IPS-18a (cell line): ENCODE results near the gene MRPL19.
"Not testable (repeated sequence)": the region's sequence is repeated elsewhere in the genome, so short reads cannot be mapped to it uniquely, and the experiment has no call there.

Experiments used
- H3K27ac ChIP-seq: one replicate; pipeline ENCODE4 v1.5.1; 2013; ENCODE audit warnings: low read length
- H3K27me3 ChIP-seq: one replicate; pipeline ENCODE4 v1.6.1; 2013; ENCODE audit warnings: mild to moderate bottlenecking, low read length; ENCODE audit not compliant: control insufficient read depth, insufficient read depth
- H3K36me3 ChIP-seq: one replicate; pipeline ENCODE4 v1.6.1; 2013; ENCODE audit warnings: low read depth, low read length; ENCODE audit not compliant: control insufficient read depth
- H3K4me1 ChIP-seq: one replicate; pipeline ENCODE4 v1.6.1; 2013; ENCODE audit warnings: low read depth, low read length; ENCODE audit not compliant: control insufficient read depth
- H3K4me3 ChIP-seq: one replicate; pipeline ENCODE4 v1.5.1; 2013; ENCODE audit warnings: low read length
- H3K9ac ChIP-seq: one replicate; pipeline ENCODE4 v1.6.1; 2013; ENCODE audit warnings: mild to moderate bottlenecking, low read length, moderate library complexity
- H3K9me3 ChIP-seq: one replicate; pipeline ENCODE4 v1.6.1; 2013; ENCODE audit warnings: low read depth, low read length; ENCODE audit not compliant: control insufficient read depth

MRPL19 gene

DNA sequence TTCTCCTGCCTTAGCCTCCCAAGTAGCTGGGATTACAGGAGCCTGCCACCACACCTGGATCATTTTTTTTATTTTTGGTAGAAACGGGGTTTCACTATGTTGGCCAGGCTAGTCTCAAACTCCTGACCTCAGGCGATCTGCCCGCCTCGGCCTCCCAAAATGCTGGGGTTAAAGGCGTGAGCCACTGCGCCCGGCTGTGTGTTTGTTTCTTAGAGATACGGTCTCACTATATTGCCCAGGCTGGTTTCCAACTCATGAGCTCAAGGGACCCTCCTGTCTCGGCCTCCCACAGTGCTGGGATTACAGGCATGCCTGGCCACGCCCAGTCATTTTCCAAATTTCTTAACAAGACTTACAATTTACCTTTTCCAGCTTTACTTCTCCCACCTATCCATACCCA, 940 bp upstream of the MRPL19 start:
- Histone ChIP-seq H3K27me3 (no peaks in the 10 kb centered on the region), H3K4me1 (peaks cover 4% of the 10 kb centered on the region), H3K9me3 (no peaks in the 10 kb centered on the region), H3K9ac (no peak overlapping the region), H3K4me3 (no peak overlapping the region), H3K27ac (no peak overlapping the region), H3K36me3 (peaks cover 19% of the 10 kb centered on the region)

DNA sequence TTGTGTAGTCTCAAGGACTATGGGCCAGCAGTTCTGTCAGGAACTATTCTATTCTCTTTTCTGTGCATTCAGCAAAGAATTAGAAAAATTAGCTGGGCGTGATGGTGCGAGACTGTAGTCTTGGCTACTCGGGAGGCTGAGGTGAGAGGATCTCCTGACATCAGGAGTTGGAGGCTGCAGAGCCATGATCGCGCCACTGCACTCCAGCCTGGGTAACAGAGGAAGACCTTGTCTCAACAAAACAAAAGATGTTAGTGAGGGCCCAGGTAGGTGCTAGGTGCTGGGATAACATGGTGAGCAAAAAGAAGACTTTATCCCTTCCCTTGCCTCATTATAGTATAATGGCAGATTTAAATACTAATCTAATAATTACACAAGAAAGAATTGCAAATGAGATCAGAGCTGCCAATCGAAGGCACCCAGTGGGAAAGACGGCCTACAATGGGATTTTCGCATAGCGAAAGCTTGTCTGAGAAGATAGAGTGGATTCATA, 447 bp upstream of the MRPL19 start:
- H3K27ac ChIP-seq: peak overlapping the region; percentile 77
- no peaks in the 10 kb centered on the region for H3K9me3 ChIP-seq
- H3K4me1 ChIP-seq: peaks cover 4% of the 10 kb centered on the region
- H3K36me3 ChIP-seq: peaks cover 24% of the 10 kb centered on the region
- H3K9ac ChIP-seq: peak overlapping the region; percentile 96
- no peaks in the 10 kb centered on the region for H3K27me3 ChIP-seq
- peak overlapping the region; percentile 96 for H3K4me3 ChIP-seq

DNA sequence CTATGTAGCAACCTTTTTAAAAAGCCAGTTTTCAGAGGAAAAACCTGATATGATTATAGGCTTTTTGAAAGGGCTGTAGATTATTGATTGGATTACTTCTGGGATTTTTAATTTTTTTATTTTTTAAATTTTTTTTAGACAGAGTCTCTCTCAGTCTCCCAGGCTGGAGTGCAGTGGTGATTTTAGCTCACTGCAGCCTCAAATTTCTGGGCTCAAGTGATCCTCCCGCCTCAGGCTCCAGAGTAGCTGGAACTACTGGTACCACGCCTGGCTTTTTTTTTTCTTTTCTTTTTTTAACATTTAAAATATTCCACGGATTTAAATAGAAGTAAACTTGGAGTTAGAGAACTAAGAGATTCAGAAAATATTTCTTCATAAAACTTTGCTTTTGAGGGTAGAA, 1.2 kb downstream of the MRPL19 start:
- H3K27me3 ChIP-seq: no peaks in the 10 kb centered on the region
- H3K27ac ChIP-seq: peak overlapping the region; percentile 78
- H3K4me3 ChIP-seq: peak overlapping the region; percentile 96
- H3K9me3 ChIP-seq: no peaks in the 10 kb centered on the region
- peaks cover 4% of the 10 kb centered on the region for H3K4me1 ChIP-seq
- peaks cover 39% of the 10 kb centered on the region for H3K36me3 ChIP-seq
- H3K9ac ChIP-seq: peak overlapping the region; percentile 96

DNA sequence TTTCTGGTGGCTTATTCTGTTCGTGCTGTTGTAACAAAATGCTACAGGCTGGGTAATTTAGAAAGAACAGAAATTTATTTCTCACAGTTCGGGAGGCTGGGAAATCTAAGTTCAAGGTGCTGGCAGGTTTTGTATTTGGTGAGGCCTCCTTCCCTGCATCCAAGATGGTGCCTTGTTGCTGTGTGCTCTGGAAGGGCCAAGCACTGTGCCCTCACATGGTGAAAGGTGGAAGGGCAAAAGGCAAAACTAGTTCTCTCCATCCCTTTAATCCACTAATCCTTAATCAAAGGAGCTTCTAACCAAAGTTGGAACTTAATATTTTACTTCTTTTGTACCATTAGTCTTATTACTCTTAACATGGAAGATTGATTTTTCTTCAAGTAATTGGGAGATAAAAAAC, 7.4 kb downstream of the MRPL19 start:
- Histone ChIP-seq H3K9ac (no peak overlapping the region), H3K36me3 (peaks cover 89% of the 10 kb centered on the region), H3K27me3 (no peaks in the 10 kb centered on the region), H3K4me1 (no peaks in the 10 kb centered on the region), H3K9me3 (no peaks in the 10 kb centered on the region), H3K27ac (no peak overlapping the region), H3K4me3 (no peak overlapping the region)

DNA sequence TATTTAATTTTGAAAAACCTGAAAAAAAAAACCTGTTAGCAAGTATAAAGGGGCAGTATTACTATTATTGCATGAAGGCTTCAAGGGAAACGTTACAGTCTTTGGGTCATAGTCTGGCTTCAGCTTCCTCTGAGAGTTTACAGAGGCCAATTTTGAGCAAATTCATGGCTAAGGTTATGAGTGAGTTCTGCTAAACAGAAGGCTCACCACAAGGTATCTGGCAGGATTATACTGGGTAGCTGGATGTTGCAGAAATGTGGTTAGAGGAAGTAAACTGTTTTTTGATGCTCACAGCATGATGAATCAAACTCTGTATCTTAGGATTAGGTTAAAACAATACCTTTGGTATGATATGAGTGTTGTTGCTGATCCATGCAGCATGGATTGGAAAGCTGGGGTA, 9.3 kb downstream of the MRPL19 start:
- Histone ChIP-seq H3K4me3 (no peak overlapping the region), H3K9me3 (no peaks in the 10 kb centered on the region), H3K36me3 (peaks cover 80% of the 10 kb centered on the region), H3K27me3 (no peaks in the 10 kb centered on the region), H3K4me1 (no peaks in the 10 kb centered on the region), H3K27ac (no peak overlapping the region), H3K9ac (no peak overlapping the region)

DNA sequence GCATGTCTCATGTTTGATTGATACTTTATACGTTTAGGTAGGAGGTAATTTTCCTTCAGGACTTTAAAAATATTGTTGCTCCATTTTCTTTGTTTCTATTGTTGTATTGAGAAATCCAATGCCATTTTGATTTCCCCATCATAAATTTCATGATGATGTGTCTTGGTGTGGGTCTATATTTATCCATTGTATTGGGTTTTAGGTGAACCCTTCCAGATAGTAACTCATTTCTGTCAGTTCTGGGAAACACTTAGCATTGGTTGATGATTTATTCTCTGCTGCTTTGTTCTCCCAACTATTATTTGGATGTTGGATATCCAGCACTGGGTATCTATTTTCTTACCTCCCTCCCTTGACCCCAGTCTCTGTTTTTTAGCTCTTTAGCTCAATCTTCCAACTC, 10.0 kb downstream of the MRPL19 start:
- Histone ChIP-seq H3K9me3 (no peaks in the 10 kb centered on the region), H3K4me3 (no peak overlapping the region), H3K27me3 (no peaks in the 10 kb centered on the region), H3K27ac (no peak overlapping the region), H3K9ac (no peak overlapping the region), H3K36me3 (peaks cover 77% of the 10 kb centered on the region), H3K4me1 (no peaks in the 10 kb centered on the region)

DNA sequence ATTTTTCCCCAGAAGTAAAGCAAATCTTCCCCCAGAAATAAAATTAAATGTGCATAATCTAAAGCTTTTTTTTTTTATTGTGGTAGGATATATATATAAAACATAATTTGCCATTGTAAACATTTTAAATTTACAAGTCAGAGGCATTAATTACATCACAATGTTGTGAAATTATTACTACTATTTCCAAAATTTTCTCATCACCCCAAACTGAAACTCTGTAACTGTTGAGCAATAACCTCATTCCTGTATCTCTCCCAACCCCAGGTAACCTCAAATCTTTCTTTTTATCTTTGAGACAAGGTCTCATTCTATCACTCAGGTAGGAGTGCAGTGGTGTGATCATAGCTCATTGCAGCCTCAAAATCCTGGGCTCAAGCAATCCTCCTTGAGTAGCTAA, 11.2 kb downstream of the MRPL19 start:
- H3K9me3 ChIP-seq: no peaks in the 10 kb centered on the region
- H3K27me3 ChIP-seq: no peaks in the 10 kb centered on the region
- H3K4me1 ChIP-seq: no peaks in the 10 kb centered on the region
- H3K9ac ChIP-seq: no peak overlapping the region
- no peak overlapping the region for H3K4me3 ChIP-seq
- peaks cover 78% of the 10 kb centered on the region for H3K36me3 ChIP-seq
- no peak overlapping the region for H3K27ac ChIP-seq

DNA sequence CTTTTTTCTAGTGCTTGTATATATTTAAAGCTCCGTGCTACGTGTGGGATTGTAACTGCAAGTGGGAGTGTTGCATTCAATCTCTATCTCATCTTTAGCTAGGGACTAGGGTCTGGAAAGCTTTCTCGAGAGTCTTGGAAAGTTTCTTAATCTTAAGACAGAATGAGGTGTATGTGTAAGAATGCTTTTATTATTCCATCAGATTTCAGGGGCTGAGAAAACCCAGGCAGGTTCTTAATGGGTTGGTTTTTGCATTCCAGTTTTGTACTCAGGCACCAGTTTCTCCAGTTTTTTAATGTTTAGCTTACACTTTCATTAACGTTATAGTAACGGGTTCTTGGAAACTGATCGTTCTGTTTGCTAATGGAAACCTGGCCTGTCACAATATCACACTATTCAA, 20.3 kb downstream of the MRPL19 start:
- Histone ChIP-seq H3K27me3 (no peaks in the 10 kb centered on the region), H3K4me1 (peaks cover 5% of the 10 kb centered on the region), H3K9me3 (no peaks in the 10 kb centered on the region), H3K36me3 (peaks cover 36% of the 10 kb centered on the region), H3K9ac (no peak overlapping the region), H3K27ac (no peak overlapping the region), H3K4me3 (no peak overlapping the region)

DNA sequence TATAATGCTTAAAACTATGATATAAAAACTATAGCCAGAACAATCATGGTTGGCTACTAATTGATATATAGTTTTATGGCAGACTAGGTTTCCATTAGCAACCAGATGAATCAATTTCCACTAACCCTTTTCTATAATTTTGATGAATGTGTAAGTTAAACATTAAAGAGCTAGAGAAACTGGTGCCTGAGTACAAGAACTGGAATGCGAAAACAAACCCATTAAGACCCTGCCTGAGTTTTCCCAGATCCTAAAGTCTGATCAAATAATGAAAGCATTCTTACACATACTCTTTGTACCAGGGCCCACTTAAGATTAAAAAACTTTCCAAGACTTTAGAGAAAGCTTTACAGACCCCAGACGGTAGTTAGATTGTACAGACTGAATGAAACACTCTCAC, 21.3 kb downstream of the MRPL19 start:
- Histone ChIP-seq H3K4me1 (peaks cover 5% of the 10 kb centered on the region), H3K4me3 (no peak overlapping the region), H3K9me3 (no peaks in the 10 kb centered on the region), H3K27ac (no peak overlapping the region), H3K36me3 (peaks cover 32% of the 10 kb centered on the region), H3K27me3 (no peaks in the 10 kb centered on the region), H3K9ac (no peak overlapping the region)

DNA sequence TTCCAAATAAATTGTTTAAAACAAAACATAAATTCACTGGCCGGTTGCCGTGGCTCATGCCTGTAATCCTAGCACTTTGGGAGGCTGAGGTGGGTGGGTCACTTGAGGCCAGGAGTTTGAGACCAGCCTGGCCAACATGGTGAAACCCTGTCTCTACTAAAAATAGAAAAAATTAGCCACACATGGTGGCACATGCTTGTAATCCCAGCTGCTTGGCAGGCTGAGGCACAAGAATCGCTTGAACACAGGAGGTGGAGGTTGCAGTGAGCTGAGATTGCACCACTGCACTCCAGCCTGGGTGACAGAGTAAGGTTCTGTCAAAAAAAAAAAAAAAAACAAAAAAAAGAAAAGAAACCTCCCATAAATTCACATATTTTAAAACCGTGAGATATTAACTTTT, 28.8 kb downstream of the MRPL19 start:
- H3K4me3 ChIP-seq, H3K9me3 ChIP-seq, H3K27ac ChIP-seq, H3K9ac ChIP-seq, H3K27me3 ChIP-seq, H3K4me1 ChIP-seq: not testable (repeated sequence)
- peaks cover 23% of the 10 kb centered on the region for H3K36me3 ChIP-seq

DNA sequence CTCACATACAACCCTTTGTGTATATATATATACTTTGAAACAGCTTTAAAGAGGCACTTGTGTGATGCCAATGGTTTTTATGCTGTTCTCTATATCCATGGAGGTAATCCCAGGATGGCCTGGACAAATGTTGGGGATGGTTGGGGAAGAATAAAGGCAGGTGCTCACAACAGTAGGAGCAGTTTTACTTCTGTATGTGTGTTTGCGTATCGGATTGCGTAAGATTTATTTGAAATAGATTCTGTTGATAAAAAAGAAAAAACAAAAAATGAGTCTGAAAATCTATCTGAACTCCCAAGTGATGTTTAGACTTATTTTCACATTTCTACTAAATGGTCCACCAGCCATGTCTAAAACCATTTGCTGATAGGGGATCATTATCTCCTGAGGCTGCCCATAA, 29.3 kb downstream of the MRPL19 start:
- Histone ChIP-seq H3K4me1 (no peaks in the 10 kb centered on the region), H3K27me3 (no peaks in the 10 kb centered on the region), H3K36me3 (peaks cover 23% of the 10 kb centered on the region), H3K9ac (no peak overlapping the region), H3K4me3 (no peak overlapping the region), H3K9me3 (no peaks in the 10 kb centered on the region), H3K27ac (no peak overlapping the region)

DNA sequence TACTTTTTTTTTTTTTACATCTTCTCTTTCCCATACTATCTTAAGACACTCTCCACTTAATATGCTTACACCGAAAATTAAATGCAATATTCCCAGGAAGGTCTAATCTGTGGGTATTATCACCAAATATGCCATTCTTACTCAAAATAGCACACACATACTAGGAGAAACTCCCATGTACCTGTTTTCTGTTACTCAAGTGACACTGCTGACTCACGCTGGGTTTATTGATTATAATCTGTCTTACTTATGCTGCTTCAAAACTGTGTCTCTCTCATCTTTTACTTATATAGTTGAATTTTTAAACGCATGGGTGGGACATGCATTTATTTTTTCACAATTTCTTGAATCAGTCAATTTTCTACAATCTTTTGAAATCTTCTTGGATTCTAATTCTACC, 29.9 kb downstream of the MRPL19 start:
- Histone ChIP-seq H3K9me3 (no peaks in the 10 kb centered on the region), H3K27ac (no peak overlapping the region)

More for the DNA sequence above, 29.9 kb downstream of the MRPL19 start:
- no peak overlapping the region for H3K9ac ChIP-seq
- peaks cover 21% of the 10 kb centered on the region for H3K36me3 ChIP-seq
- no peaks in the 10 kb centered on the region for H3K4me1 ChIP-seq
- no peaks in the 10 kb centered on the region for H3K27me3 ChIP-seq
- H3K4me3 ChIP-seq: no peak overlapping the region
